ENCODE measurements around the gene TPR. TPM values are rescaled to one million over a fixed set of nuclear protein-coding genes. Genes with fewer than 3 reads are reported as not detected.
A peak's percentile ranks its signal among the peaks of the same experiment; 100 is the strongest.
"Not testable (repeated sequence)": the region's sequence is repeated elsewhere in the genome, so short reads cannot be mapped to it uniquely, and the experiment has no call there.

The TPR gene
- total RNA-seq, 4 donors from 2014 or later = 57.5 to 99.7 (median 81.0) TPM

DNA sequence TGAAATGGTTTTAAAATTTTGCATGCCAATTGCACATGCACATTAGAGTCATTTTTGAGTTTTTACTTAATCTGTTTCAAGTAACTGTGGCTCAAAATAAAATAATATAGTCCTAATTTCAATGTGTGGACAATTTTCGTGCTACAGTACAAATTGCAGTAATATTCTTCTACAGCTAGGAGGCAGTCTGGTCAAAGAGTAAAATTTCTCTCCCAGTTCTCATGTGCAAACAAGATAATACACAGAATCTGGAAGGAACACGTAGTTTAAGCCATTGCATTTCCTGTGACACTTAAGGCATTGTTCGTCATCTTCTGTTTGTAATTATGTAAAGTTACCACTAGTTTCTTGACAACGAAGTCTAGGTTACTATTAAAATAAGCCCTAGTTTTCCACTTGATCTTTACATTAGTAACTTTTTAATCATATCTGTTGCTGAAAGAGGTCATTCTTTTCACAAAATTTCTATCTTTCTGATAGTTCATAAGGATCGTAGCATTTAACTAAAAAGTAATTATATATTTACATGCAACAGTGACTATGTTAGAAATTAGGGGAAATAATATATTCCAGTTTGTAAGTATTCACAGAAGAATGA is 29.5 kb upstream of the TPR start:
- H3K4me3 ChIP-seq = no peak overlapping the region
- no peak for DNase-seq
- no peaks in the 10 kb centered on the region for H3K4me1 ChIP-seq
- peaks cover 0 to 40% (median 15%) of the 10 kb centered on the region in 4 donors for H3K36me3 ChIP-seq
- no peaks in the 10 kb centered on the region for H3K27me3 ChIP-seq
- intact Hi-C loops (cut with DNase I; ENCODE audit: low total_unique reads) = no loop called here
- H3K27ac ChIP-seq = no peak overlapping the region
- WGBS, 2 donors (ENCODE audit: low coverage in 1 of 2) = 43 to 49% methylated on average over 5 of the region's 5 CpGs
- TF ChIP-seq, protein P1, sequence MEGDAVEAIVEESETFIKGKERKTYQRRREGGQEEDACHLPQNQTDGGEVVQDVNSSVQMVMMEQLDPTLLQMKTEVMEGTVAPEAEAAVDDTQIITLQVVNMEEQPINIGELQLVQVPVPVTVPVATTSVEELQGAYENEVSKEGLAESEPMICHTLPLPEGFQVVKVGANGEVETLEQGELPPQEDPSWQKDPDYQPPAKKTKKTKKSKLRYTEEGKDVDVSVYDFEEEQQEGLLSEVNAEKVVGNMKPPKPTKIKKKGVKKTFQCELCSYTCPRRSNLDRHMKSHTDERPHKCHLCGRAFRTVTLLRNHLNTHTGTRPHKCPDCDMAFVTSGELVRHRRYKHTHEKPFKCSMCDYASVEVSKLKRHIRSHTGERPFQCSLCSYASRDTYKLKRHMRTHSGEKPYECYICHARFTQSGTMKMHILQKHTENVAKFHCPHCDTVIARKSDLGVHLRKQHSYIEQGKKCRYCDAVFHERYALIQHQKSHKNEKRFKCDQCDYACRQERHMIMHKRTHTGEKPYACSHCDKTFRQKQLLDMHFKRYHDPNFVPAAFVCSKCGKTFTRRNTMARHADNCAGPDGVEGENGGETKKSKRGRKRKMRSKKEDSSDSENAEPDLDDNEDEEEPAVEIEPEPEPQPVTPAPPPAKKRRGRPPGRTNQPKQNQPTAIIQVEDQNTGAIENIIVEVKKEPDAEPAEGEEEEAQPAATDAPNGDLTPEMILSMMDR (IDR thresholded peaks at IDR 0.05) = peak; percentile 51 to 64 (median 62)
- TF ChIP-seq POLR2AphosphoS5 (IDR thresholded peaks at IDR 0.05) (no peak), EP300 (IDR thresholded peaks at IDR 0.05; ENCODE audit: low read depth) (no peak), POLR2A (IDR thresholded peaks at IDR 0.05) (no peak)
- in situ Hi-C loops (cut with MboI; ENCODE audit: low pct_ligation_motif_present in 1 of 4, low pct_unique_long_range_greater_than_20kb in 1 of 4, low sequenced_read_pairs in 3 of 4) = loop anchor here in 1 of 4 donors (10.0 kb wide), 1 partner anchor 580 kb away; no protein-coding TSS in a partner anchor
- no peaks in the 10 kb centered on the region for H3K9me3 ChIP-seq

DNA sequence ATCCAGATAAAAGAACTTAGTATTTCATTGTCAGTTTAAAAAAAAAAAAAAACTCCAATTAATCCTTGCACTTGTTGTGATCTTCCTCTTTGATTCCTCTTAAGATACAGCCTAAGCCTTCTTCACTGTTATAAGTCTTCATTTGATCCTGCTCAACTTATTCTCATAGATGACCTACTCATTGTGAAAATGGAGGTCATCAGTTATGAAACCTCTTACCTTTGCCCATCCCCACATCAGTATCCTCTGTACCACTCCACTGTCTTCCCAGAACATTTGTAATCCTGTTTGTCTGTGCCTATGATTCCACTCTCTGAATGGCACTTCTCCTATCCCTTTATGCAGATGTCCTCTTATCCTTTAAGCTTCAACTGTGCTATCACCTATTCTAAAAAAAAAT is 28.6 kb upstream of the TPR start:
- in situ Hi-C loops (cut with MboI; ENCODE audit: low pct_ligation_motif_present in 1 of 4, low pct_unique_long_range_greater_than_20kb in 1 of 4, low sequenced_read_pairs in 3 of 4) (loop anchor here in 1 of 4 donors (10.0 kb wide), 1 partner anchor 581 kb away; no protein-coding TSS in a partner anchor), intact Hi-C loops (cut with DNase I; ENCODE audit: low total_unique reads) (no loop called here)
- H3K27me3 ChIP-seq = no peaks in the 10 kb centered on the region
- H3K4me3 ChIP-seq = no peak overlapping the region
- DNase-seq = no peak
- no peaks in the 10 kb centered on the region for H3K4me1 ChIP-seq
- H3K9me3 ChIP-seq = no peaks in the 10 kb centered on the region
- TF ChIP-seq POLR2AphosphoS5 (IDR thresholded peaks at IDR 0.05) = no peak
- no peak for TF ChIP-seq EP300 (IDR thresholded peaks at IDR 0.05; ENCODE audit: low read depth)
- TF ChIP-seq POLR2A (IDR thresholded peaks at IDR 0.05) = no peak
- TF ChIP-seq, protein P1 (IDR thresholded peaks at IDR 0.05) = no peak
- no peak overlapping the region for H3K27ac ChIP-seq
- H3K36me3 ChIP-seq = peaks cover 0 to 49% (median 17%) of the 10 kb centered on the region in 4 donors

DNA sequence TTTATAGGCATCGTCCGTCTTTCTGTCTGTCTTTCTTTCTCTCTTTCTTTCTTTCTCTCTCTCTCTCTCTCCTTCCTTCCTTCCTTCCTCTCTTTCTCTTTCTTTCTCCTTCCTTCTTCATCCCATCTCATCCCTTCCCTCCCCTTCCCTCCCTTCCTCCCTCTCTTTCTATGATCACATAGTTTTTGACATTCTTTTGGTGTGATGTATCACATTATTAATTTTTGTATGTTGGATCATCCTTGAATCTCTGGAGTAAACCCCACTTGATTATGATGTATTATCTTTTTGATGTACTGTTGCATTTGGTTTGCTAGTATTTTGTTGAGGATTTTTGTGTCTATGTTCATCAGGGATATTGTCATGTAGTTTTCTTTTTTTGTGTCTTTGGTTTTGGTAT is 26.4 kb upstream of the TPR start:
- DNase-seq; H3K27me3 ChIP-seq; H3K4me3 ChIP-seq; intact Hi-C loops (cut with DNase I; ENCODE audit: low total_unique reads); H3K27ac ChIP-seq; H3K9me3 ChIP-seq; H3K4me1 ChIP-seq: not testable (repeated sequence)
- peaks cover 0 to 42% (median 16%) of the 10 kb centered on the region in 4 donors for H3K36me3 ChIP-seq
- WGBS, 2 donors (ENCODE audit: low coverage in 1 of 2) = 97 to 100% methylated on average over 2 of the region's 2 CpGs
- in situ Hi-C loops (cut with MboI; ENCODE audit: low pct_ligation_motif_present in 1 of 4, low pct_unique_long_range_greater_than_20kb in 1 of 4, low sequenced_read_pairs in 3 of 4) = loop anchor here in 1 of 4 donors (10.0 kb wide), 1 partner anchor 583 kb away; no protein-coding TSS in a partner anchor

DNA sequence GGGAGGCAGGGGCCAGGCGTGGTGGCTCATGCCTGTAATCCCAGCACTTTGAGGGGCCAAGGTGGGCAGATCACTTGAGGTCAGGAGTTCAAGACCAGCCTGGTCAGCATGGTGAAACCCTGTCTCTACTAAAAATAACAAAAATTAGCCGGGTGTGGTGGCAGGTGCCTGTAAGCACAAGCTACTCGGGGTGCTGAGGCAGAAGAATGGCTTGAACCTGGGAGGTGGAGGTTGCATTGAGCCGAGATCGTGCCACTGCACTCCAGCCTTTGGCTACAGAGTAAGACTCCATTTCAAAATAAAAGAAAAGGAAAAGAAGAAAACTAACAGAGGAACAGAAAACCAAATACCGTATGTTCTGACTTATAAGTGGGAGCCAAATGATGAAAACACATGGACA is 17.7 kb upstream of the TPR start:
- H3K36me3 ChIP-seq = peaks cover 0 to 73% (median 30%) of the 10 kb centered on the region in 4 donors
- H3K4me1 ChIP-seq; H3K9me3 ChIP-seq; H3K27me3 ChIP-seq; H3K27ac ChIP-seq; intact Hi-C loops (cut with DNase I; ENCODE audit: low total_unique reads); in situ Hi-C loops (cut with MboI; ENCODE audit: low pct_ligation_motif_present in 1 of 4, low pct_unique_long_range_greater_than_20kb in 1 of 4, low sequenced_read_pairs in 3 of 4); H3K4me3 ChIP-seq; DNase-seq: not testable (repeated sequence)
- 91 to 100% methylated on average over 1 to 6 of the region's 6 CpGs for WGBS, 2 donors (ENCODE audit: low coverage in 1 of 2)

DNA sequence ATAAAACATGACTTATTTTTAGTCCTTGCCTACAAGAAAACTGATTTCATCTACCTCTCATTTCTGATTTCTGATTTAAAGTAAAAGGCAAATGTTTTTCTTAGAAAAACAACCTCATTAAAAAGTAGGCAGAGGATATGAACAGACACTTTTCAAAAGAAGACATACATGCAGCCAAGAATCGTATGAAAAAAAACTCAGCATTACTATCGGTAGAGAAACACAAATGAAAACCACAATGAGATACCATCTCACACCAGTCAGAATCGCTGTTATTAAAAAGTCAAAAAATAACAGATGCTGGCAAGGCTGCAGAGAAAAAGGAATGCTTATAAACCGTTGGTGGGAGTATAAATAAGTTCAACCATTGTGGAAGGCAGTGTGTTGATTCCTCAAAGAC is 16.8 kb upstream of the TPR start:
- Histone ChIP-seq H3K9me3 (no peaks in the 10 kb centered on the region), H3K4me1 (no peaks in the 10 kb centered on the region), H3K36me3 (peaks cover 0 to 74% (median 31%) of the 10 kb centered on the region in 4 donors), H3K27ac (no peak overlapping the region), H3K4me3 (no peak overlapping the region), H3K27me3 (no peaks in the 10 kb centered on the region)
- 89 to 95% methylated on average over 4 of the region's 4 CpGs for WGBS, 2 donors (ENCODE audit: low coverage in 1 of 2)
- in situ Hi-C loops (cut with MboI; ENCODE audit: low pct_ligation_motif_present in 1 of 4, low pct_unique_long_range_greater_than_20kb in 1 of 4, low sequenced_read_pairs in 3 of 4) (no loop called here), intact Hi-C loops (cut with DNase I; ENCODE audit: low total_unique reads) (no loop called here)
- no peak for DNase-seq
- TF ChIP-seq, protein P1 (IDR thresholded peaks at IDR 0.05) = no peak
- TF ChIP-seq POLR2A (IDR thresholded peaks at IDR 0.05) (no peak), EP300 (IDR thresholded peaks at IDR 0.05; ENCODE audit: low read depth) (no peak), POLR2AphosphoS5 (IDR thresholded peaks at IDR 0.05) (no peak)
